VCaP (cell line): ENCODE measurements around the gene IFIT3.
"Not testable (repeated sequence)": the region's sequence is repeated elsewhere in the genome, so short reads cannot be mapped to it uniquely, and the experiment has no call there.

Experiments
- H3K27ac ChIP-seq: fragments of 450-650 bp; 2 replicates; pipeline ENCODE4 v1.5.1; 2017
- TF ChIP-seq, protein P1 (sequence below): fragments of 450-650 bp; conservative IDR thresholded peaks from 2 replicates; pipeline ENCODE4 v1.5.1; 2017; ENCODE audit warnings: mild to moderate bottlenecking, moderate library complexity

The IFIT3 gene

DNA sequence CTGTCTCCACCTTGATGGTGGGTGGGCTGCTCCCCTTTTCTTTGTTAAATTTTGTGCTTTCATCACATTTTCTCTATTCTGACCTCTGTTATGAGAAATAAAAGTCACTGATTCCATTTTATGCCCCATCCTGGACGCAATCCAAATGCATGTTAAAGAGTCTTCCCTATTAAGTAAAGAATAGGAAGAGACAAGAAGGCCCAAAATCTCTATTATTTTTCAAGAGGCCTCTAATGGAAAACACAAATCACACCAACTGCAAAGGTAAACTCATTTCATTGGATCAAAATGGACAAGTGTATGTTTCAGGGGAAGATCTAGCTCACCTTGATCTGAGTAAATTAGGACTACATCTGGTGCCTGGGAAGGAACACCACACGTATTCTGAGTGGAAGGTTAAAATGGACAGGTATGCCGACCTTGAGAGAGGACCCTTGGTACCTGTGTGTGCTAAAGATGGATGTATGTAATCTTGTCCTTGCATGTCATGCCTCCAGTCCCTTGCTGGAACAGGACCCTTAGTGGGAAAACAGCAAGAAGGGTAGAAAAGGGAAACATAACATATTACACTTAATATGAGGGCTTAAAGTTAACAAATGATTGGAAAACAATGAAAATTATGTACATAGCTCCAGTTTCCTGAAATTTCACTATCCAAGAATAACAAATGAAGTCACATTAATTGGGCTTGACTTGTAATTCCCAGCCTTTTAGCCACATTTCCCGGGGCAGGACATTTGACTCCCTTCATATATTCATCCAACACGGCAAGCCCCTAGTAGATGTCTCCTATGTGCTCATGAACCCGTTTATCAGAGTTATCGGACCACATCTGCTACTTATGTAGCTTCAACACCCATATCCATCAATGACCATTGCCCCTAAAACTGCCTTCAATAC, 18.4 kb upstream of the IFIT3 start:
- no peak overlapping the region for H3K27ac ChIP-seq
- TF ChIP-seq, protein P1, sequence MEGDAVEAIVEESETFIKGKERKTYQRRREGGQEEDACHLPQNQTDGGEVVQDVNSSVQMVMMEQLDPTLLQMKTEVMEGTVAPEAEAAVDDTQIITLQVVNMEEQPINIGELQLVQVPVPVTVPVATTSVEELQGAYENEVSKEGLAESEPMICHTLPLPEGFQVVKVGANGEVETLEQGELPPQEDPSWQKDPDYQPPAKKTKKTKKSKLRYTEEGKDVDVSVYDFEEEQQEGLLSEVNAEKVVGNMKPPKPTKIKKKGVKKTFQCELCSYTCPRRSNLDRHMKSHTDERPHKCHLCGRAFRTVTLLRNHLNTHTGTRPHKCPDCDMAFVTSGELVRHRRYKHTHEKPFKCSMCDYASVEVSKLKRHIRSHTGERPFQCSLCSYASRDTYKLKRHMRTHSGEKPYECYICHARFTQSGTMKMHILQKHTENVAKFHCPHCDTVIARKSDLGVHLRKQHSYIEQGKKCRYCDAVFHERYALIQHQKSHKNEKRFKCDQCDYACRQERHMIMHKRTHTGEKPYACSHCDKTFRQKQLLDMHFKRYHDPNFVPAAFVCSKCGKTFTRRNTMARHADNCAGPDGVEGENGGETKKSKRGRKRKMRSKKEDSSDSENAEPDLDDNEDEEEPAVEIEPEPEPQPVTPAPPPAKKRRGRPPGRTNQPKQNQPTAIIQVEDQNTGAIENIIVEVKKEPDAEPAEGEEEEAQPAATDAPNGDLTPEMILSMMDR, result no peak

DNA sequence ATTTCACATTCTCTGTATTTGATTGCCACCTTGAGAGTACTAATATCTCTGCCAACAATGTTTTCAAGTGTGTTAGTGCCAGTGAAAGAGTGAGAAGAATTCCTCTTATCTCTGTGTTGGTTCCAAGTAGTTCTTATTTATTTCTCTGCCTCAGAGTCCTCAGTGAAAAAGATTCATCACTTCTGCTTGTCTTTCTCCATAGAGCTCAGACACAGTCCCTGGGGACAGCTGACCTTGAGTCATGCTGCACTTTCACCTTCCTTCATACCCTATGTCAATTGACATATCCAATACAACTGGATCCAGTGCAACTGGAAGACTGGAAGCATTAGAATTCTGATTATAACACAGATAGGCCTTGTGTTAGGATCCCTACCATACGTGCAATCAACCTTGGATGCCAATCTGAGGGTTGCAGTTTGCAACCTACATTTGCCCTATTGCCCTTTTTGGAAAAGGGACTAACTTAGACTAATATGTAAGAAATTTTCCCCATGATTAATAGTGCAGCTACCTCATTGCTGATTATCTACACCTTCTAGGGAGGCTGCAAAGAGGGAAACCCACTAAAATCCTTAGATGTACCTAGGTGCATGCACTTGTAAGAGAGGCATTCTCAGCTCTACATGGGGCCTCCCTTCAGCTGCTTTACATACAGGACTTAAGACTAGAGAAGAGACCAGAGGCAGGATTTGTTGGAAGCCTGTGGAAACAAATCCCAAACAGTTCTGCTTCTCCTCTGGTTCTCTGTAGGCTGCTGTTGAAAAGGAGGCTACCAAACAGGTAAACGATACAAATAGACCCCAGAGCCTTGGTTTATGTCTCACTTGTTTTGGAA, 17.5 kb upstream of the IFIT3 start:
- H3K27ac ChIP-seq, result no peak overlapping the region
- TF ChIP-seq, protein P1, result no peak

DNA sequence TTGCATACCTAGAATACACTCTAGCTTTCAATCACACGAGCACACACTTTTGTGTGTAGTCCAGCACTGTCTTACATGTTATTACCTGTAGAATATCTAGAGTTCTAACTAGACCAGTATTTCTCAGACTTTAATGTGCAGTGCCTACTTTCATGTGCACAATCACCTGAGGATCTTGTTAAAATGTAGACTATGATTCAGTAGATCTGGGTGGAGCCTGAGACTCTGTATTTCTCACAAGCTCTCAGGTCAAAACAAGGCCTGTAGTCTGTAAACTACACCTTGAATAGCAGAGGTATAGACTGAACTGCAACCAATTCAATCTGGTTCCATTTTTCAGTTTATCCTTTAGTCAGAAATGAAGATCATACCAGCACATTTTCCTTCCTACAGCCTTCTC, 14.8 kb upstream of the IFIT3 start:
- H3K27ac ChIP-seq, result no peak overlapping the region
- TF ChIP-seq, protein P1, result no peak

DNA sequence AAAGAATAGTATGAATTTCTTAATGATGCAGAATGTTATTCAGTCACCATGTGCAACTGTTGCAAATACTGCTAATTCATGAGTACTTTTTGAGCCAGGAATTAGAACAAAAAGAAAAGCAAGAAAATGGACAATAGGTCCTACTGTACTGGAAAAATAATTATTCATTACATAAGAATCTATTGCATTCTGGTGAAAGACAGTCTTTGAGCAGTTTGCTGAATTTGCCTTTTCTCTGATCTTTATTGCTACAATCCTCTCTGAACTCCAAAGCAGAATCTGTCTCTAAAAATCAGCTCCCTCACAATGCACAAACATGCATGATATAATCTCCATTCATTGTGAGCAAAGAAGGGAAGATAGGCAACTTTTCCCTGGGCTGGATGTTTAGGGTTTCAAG, 13.1 kb upstream of the IFIT3 start:
- TF ChIP-seq, protein P1, result no peak
- H3K27ac ChIP-seq, result no peak overlapping the region

DNA sequence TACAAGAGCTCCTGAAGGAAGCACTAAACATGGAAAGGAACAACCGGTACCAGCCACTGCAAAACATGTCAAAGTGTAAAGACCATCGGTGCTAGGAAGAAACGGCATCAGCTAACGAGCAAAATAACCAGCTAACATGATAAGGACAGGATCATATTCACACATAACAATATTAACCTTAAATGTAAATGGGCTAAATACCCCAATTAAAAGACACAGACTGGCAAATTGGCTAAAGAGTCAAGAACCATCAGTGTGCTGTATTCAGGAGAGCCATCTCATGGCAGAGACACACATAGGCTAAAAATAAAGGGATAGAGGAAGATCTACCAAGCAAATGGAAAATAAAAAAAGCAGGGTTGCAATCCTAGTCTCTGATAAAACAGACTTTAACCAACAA, 9.8 kb upstream of the IFIT3 start:
- H3K27ac ChIP-seq, result not testable (repeated sequence)

DNA sequence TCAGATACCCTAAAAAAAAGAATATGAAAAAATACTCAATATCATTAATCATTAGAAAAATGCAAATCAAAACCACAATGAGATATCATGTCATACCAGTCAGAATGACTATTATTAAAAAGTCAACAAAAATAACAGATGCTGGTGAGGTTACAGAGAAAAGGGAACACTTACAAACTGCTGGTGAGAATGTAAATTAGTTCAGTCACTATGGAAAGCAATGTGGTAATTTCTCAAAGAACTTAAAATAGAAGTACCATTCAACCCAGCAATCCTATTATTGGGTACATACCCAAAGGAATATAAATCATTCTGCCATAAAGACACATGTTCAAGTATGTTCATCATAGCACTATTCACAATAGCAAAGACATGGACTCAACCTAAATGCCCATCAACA, 2.7 kb upstream of the IFIT3 start:
- H3K27ac ChIP-seq, result not testable (repeated sequence)

DNA sequence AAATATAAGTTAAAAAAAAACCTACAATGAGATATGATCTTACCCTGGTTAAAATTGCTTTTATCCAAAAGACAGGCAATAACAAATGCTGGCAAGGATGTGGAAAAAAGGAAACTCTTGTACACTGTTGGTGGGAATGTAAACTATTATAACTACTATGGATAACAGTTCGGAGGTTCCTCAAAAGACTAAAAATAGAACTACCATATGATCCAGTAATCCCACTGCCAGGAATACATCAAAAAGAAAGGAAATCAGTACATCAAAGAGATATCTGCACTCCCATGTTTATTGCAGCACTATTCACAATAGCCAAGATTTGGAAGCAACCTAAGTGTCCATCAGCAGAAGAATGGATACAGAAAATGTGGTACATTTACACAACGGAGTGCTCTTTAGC, 1.9 kb upstream of the IFIT3 start:
- H3K27ac ChIP-seq, result not testable (repeated sequence)

DNA sequence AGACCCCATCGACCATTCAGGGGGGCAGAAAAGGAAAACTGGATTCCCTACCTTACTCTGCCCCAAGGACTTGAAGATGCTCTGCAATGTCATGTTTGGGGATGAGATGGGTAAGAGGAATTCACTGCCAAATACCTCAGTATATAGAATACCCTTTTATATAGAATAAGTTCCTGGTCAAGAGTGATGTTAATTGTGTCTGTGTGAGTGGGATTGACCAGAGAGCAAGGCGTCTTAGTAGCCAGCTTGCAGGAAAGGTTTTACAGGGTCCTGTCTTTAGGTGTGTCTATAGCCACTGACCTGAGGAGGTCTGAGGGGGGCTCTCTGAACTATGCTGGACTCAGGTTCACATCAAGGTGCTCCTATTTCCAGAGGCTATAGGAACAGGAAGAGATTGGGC, 1.4 kb downstream of the IFIT3 start:
- TF ChIP-seq, protein P1, result no peak
- no peak overlapping the region for H3K27ac ChIP-seq

DNA sequence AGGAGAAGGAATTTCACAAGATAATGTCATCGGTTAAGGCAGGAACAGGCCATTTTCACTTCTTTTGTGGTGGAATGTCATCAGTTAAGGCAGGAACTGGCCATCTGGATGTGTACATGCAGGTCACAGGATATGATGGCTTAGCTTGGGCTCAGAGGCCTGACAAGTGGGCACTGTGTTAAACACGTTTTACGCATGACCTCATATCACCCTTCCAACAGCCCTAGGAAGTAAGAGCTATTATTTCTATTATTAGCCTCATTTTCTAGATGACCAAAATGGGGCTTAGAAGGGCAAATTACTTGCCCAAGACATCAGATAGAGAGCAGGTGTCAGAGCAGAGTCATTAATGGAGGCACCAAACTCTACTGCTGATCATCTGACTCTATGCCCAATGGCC, 2.2 kb downstream of the IFIT3 start:
- H3K27ac ChIP-seq, result not testable (repeated sequence)
